ENCODE measurements around the gene APAF1. TPM values are rescaled to one million over a fixed set of nuclear protein-coding genes. Genes with fewer than 3 reads are reported as not detected.

APAF1 gene
- polyA plus RNA-seq, 1 experiment = 6.0 TPM

- ChIA-PET CTCF (interaction anchor here (0.8 to 1.5 kb wide), 2 partner anchors 8 to 20 kb away, joined by 4 to 5 read pairs; no protein-coding TSS in a partner anchor), POLR2A (no interaction called here)
- Histone ChIP-seq H3K27me3 (ENCODE audit: control insufficient read depth, insufficient read depth, low read length) (no peaks in the 10 kb centered on the region), H3K4me3 (ENCODE audit: low read depth, low read length) (no peak overlapping the region), H3K36me3 (ENCODE audit: control insufficient read depth, insufficient read depth, low read length) (peaks cover 3% of the 10 kb centered on the region)
- no peak for DNase-seq (ENCODE audit: low read depth)
- TF ChIP-seq CTCF (IDR thresholded peaks at IDR 0.05; ENCODE audit: insufficient read depth, low read depth, low read length) = no peak
These were observed 88.7 kb downstream of the APAF1 start for GRCh38 chr12:98733667-98734350.

DNA sequence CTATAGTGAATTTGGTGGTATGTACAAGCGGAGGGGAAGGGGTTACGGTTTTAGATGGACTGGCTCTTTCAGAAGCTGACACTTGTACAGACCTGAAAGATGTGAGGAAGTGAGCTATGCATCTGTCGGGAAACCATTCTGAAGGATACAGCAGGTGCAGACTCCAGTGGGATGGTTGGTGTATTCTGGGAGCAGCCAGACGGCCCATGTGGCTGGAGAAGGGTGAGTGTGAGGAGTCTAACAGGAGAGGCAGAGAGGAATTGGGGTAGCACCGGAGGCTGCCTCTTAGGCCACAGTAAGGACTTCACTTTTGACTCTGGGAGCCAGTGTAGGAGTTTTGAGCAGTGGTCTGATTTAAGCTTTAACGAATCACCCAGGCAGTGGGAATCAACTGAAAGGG, 90.7 kb downstream of the APAF1 start:
- no peak for TF ChIP-seq CTCF (IDR thresholded peaks at IDR 0.05; ENCODE audit: insufficient read depth, low read depth, low read length)
- POLR2A ChIA-PET = no interaction called here
- CTCF ChIA-PET = interaction anchor here (0.8 kb wide), 1 partner anchor 37 kb away, joined by 3 read pairs; no protein-coding TSS in a partner anchor
- DNase-seq (ENCODE audit: low read depth) = no peak
- Histone ChIP-seq H3K27me3 (ENCODE audit: control insufficient read depth, insufficient read depth, low read length) (peaks cover 1% of the 10 kb centered on the region; the same call in 1 of the 2 replicates), H3K36me3 (ENCODE audit: control insufficient read depth, insufficient read depth, low read length) (peaks cover 1% of the 10 kb centered on the region), H3K4me3 (ENCODE audit: low read depth, low read length) (no peak overlapping the region)

GRCh38 chr12:98736352-98737321, 91.5 kb downstream of the APAF1 start:
- H3K36me3 ChIP-seq (ENCODE audit: control insufficient read depth, insufficient read depth, low read length) = no peaks in the 10 kb centered on the region
- TF ChIP-seq CTCF (IDR thresholded peaks at IDR 0.05; ENCODE audit: insufficient read depth, low read depth, low read length) = no peak
- ChIA-PET CTCF (no interaction called here), POLR2A (no interaction called here)
- no peak overlapping the region for H3K4me3 ChIP-seq (ENCODE audit: low read depth, low read length)
- peaks cover 1% of the 10 kb centered on the region; the same call in 1 of the 2 replicates for H3K27me3 ChIP-seq (ENCODE audit: control insufficient read depth, insufficient read depth, low read length)
- no peak for DNase-seq (ENCODE audit: low read depth)

GRCh38 chr12:98737322-98737712, 92.2 kb downstream of the APAF1 start:
- CTCF ChIA-PET = no interaction called here
- TF ChIP-seq CTCF (IDR thresholded peaks at IDR 0.05; ENCODE audit: insufficient read depth, low read depth, low read length) = no peak
- H3K27me3 ChIP-seq (ENCODE audit: control insufficient read depth, insufficient read depth, low read length) = peaks cover 1% of the 10 kb centered on the region; the same call in 1 of the 2 replicates
- DNase-seq (ENCODE audit: low read depth) = no peak
- H3K4me3 ChIP-seq (ENCODE audit: low read depth, low read length) = no peak overlapping the region
- no peaks in the 10 kb centered on the region for H3K36me3 ChIP-seq (ENCODE audit: control insufficient read depth, insufficient read depth, low read length)
- POLR2A ChIA-PET = no interaction called here

DNA sequence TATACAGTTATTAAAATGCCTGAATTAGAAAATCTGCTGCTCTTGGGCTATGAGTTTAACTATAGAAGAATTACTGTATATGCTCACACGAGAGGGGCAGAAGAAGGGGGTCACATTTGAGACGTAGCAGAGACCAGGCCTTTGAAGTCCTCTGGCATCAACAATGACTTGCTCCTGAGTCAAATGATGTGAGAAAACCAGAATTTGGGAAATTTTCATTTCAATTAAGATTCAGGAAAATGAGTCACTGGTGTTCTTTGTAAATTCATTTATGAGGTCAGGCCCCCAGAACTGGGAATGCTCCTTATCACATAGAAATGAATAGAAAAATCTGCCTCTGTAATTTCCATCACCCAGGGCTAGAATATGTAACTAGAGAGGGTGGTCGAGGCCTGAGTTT, 92.9 kb downstream of the APAF1 start:
- ChIA-PET CTCF (no interaction called here), POLR2A (no interaction called here)
- Histone ChIP-seq H3K27me3 (ENCODE audit: control insufficient read depth, insufficient read depth, low read length) (peaks cover 1% of the 10 kb centered on the region; the same call in 1 of the 2 replicates), H3K36me3 (ENCODE audit: control insufficient read depth, insufficient read depth, low read length) (no peaks in the 10 kb centered on the region), H3K4me3 (ENCODE audit: low read depth, low read length) (no peak overlapping the region)
- no peak for TF ChIP-seq CTCF (IDR thresholded peaks at IDR 0.05; ENCODE audit: insufficient read depth, low read depth, low read length)
- no peak for DNase-seq (ENCODE audit: low read depth)
